ENCODE measurements around the gene NPY1R.

NPY1R gene

DNA sequence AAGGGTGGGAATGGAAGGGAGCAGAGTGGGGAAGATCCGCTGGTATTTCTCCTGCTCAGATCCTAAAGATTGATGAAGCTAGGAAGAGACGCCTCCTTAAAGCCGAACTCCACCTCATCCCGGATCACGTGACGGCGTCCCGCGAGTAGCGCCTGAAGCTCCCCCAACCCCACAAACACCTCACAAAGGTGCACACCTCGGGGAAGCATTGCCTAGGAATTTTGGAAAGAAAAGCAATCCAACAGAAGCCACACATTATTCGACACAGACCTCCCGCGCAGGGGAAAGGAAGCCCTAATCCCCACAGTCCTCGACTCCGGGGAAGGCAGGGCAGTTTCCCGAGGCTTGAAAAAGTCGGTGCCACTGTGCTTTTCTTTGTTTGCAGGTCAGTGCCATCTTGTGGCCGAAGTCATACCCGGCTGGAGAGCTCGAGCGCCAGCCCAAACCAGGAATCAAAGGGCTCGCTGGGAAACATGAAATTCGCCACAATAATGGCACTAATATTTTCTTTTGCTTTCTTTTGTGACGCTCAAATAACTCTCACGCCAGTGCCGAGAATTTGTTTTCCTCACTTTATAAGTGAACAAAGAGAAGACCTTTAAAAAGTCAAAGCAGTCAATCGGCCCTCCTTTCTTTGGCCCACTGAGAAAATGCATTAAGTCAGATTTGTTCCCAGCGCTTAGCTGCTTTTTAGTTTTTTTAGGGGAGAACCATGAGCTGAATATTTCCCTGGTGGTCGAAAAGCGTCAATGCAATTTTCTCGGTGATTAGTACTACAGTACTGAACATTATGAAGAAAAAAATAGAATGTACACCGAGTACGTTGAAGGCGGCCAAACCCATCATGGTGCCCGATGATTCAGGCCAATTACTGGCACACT is at the start of gene NPY1R:
Gene NPY1R (minus strand): TSS at position 71 of the 881 bp plus-strand sequence. CDS start 6,042 bp downstream, outside the sequence.
- DNase-seq = peak; percentile 28 to 57

DNA sequence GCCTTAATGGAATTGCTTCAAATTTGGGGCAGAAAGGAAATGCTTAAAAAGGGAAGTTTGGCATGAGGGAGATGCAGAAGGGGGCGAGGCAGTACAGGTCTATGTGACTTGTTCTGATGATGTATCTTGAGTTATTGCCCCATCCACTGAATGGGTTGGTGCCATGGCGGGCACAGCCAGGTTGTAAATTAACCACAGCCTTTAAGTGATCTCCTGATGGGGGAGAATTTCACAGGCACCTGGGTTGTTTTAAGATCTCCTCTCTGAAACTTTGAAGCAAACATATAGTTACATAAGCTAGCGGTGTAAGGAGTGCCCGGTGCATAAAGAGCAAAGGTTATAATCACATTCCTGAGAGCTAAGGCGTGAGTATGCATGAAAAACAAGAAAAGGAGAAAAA is 48.3 kb upstream of the NPY1R start:
- no peak for DNase-seq

DNA sequence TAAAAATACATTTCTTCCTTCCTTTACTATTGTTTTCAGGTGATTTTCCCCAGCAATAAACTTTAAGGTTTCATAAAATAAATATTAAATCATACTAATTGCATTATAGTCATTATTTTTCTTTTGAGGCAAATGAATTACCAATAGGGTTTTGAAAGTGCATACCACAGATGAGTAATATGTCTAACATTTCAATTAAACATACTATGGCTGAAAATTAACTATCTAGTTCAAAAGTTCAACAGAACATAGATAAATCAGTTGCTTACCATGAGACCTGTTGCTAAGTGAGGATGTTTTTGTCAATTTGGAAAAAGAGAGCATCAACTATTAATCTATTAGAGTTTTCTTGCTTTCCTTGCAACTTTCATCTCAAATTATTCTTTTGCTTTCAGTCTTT is 46.3 kb upstream of the NPY1R start:
- no peak for DNase-seq

DNA sequence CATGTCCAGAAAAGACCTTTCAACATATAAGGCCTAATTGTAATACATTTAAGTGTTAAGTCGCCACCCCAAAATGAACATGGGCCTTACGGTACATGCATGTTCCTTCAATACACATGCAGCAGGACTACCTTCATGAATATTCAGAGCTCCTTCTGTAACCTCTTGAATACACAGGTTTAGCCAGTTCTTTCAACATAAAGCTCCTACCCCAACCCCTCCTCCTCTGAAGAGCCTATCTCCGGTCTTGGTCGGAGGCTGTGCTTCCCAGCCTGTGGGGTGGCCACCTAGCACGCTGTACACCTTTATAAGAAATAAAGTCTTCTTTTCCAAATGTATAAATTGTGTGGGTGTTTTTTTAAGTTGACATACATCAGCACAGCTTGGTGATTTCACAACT is 39.6 kb upstream of the NPY1R start:
- no peak for DNase-seq

DNA sequence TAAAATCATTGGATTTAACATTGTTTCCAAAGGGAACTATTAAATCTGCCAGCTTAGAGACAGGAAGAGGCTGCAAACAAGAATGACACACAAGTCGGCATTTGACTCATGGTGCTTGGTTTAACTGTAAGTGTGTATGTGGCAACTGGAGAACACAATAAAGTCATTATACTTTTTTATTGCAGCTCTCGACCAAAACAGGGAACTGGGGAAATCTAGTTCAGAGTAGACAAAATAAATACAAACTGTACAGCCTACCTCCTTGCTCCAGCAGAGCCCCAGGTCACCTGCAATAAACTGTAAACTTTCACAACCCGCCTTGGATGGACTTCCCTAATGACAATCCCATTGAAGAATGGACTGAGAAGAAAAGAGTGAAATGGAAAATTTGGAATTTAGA is 35.3 kb upstream of the NPY1R start:
- no peak for DNase-seq

DNA sequence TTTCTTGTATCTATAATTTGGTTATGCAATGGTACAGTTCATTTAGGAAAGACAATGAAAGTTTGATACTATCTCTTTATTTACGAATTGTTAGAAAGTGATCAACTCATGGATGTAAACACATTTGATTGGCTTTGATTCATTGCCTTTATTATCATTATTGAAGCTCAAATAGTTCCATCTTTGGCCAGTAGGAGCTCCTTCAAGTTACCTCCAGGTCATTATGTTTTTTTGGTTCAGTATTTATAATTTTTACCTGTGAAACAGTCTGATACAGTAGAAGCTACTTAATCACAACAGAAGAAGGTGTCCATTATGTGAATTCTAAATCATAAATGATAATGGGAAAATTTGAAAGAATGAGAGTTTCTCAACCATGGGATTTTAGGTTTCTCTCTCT is 23.7 kb upstream of the NPY1R start:
- DNase-seq = no peak

DNA sequence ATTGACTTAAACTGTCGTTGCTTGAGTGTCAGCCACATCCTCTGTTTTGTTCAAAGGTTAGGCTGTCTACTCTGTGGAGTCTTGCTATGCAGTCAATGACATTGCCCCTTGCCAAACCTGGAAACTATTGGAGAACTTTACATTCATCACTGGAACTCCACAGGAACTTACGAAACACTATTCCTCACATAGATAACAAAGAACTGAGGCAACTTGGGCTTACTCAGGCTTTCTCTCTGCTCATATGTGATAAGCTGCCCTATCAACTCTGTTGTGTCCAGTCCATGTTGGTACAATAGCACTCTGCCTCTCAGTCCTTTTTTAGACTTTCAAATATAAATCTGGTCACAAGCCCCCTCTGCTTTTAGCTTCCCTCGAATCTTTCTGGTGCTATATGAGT is 20.7 kb upstream of the NPY1R start:
- no peak for DNase-seq

DNA sequence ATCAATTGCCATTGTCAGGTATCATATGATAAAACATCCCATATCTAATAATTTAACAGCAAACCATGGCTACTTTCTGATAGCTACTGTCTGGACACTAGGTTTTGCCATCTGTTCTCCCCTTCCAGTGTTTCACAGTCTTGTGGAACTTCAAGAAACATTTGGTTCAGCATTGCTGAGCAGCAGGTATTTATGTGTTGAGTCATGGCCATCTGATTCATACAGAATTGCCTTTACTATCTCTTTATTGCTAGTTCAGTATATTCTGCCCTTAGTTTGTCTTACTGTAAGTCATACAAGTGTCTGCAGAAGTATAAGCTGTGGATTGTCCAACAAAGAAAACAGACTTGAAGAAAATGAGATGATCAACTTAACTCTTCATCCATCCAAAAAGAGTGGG is 18.3 kb upstream of the NPY1R start:
- DNase-seq = no peak

DNA sequence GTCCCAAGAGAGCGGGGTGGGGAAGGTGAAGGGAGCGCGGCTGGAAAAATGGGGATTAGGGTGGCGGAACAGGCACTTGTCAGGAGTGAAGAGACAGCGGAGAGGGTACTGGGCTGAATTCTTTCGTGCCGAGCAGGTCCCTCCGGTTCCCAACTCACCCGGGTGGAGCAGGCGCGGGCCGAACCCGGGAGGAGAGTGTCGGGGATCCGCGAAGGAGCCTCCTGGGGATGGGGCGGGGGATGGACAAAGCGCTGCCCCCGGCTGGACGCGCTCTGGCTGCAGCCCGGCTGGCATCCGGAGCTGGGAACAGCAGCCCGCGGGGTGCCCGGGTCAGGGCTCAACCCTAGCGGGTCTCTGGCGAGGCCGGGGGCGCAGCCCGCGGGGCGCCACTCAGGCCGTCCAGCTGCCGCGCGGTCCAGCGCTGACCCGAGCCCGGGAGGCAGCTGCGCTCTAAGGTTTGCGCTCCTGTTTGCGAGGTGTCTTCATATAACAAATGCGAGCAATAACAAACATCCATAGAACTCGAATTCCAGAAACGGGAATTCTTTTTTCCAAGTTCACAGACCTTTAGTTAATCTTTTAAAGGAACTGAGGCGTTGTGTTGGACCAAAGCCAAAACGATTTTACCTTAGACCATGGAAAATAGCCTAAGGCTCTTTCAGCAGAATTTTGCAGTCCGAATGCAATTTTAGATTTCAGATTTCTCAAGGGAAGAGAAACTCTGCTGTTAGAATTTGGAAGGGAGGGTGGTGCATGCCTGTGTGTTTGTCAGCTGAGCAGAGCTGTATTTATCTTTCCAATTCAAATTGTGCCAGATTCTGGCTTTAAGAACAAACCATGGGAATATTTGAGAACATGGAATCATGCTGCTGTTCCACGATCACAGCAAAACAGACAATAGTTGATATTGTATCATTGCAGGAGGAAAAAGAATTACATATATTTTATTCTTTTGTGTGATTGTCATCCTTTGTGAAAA is 12.0 kb upstream of the NPY1R start:
- no peak for DNase-seq

DNA sequence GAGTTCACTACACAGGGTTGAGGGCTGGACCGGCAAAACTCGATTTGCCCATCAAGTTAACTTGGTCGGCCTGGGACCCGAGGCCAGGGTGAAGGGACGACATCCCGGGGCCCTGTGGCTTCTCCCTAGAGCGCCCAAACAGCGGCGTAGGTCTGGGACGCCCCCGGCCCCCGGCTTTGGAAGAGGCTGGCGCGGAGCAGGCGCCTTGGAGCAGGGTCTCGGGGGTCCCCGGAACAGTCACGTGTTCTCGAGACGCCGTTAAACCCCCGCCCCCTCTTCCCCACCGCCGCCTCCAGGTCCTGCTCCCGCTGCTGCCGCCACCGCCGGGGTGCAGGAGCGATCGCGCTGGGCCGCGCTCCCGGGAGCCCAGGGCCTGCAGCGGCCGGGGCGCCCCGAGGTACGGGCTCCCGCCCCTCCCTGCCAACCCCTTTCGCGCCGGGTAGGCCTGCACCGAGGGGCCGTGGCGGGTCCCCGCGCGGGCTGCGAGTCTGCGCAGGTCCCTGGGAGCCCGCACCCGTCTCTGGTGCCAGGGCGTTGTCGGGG is 11.3 kb upstream of the NPY1R start, which contains the start of gene NPY5R:
Gene NPY5R (plus strand): TSS at position 289 of the 543 bp plus-strand sequence. CDS start 6,382 bp downstream, outside the sequence.
- no peak for DNase-seq

DNA sequence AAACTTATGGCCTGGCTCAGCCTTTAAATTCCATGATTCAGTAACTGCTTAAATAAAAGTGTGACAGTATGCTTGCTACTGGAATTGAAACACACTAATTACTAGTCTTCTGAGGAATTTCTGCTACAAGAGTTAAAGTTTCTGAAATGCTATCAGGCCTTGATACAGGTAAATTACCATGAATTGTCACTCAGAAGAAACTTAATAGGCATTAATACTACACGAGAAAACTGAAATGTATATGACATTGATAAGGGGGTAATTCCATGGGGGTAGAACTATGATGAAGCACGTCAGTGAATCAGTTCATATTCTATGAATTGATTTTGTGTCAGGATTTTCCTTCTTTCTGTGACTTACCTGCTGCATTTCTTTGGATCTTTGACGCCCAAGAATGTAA is 3.0 kb upstream of the NPY1R start:
- DNase-seq = no peak

DNA sequence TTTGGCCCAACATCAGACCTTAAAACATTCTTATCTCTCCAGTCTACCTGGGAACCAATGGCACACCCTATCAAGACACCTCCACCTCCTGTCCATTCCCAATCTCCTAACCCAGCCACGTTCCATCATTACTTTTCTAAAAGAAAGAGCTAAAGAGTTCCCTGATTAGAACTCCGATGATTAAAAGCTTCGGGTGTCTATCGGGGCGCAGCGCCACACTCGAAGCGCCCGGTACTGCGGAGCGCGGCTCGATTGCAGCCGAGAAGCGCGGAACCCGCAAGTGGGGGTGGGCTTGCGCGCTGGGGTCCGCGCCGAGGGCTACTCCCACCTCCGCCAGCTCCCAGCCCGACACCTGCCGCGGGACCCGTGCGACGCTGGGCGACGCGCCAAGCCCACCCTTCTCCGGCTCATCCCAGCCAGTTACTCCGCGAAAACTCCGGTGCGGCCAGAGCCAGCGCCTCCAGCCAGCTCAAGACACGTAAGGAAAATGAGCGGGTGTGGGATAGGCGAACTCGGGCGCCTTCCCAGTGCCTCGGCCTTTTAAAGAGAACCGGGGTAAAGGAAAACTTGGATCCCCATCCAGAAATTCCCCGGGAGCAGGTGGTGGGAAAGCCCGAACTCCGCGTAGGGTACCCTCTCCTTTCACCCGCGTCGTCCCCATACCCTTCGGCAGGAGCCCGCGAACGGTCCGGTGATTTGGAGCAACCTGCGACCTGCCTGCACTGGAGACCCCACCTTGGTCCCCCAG is 593 bp downstream of the NPY1R start:
- peak; percentile 4 to 7 for DNase-seq

DNA sequence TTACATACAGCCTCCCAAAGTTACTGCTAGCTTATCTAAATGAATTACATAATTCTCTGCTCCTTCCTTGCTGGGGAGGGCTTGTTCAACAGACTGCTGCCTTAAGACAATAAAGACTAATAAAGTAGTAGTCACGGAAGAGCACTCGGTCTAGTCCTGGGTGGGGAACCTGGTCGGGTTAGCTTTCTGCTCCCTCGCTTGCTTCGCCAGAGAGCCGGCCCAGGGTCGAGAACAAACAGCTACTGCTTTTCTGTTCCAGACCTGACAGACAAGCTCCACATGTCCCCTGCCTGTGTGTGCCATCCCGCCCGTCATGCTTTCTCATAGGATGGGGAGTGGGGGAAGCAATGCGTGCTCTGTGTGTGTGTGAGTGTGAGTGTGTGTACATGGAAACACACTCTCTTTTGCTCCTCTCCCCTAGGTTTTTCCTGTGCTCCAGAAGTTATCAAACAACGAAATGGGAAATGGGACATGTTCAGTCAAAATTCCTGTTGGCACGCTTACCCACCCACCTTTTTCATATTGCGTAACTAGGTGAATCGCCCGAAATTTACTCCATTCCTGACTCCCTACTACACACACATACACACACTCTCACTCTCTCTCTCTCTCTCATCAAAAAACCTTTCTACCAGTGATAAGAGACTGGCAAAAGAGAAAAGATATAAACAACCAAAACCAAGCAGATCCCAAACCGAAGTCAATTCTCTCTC is 1.3 kb downstream of the NPY1R start:
- DNase-seq = no peak

DNA sequence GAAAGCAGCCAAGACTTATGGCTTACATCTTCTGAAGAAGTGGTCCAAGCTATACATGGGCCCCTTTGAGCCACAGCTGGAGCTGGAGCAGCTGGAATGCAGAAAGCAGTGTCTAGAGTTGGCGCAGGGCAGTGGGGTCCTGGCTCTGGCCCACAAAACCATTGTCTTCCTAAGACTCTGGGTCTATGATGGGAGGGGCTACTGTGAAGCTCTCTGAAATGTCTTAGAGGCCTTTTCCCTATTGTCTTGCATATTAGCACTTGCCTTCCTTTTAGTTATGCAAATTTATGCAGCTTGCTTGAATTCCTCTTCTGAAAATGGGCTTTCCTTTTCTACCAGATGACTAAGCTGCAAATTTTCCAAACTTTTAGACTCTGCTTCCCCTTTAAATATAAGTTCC is 15.3 kb downstream of the NPY1R start:
- no peak for DNase-seq

DNA sequence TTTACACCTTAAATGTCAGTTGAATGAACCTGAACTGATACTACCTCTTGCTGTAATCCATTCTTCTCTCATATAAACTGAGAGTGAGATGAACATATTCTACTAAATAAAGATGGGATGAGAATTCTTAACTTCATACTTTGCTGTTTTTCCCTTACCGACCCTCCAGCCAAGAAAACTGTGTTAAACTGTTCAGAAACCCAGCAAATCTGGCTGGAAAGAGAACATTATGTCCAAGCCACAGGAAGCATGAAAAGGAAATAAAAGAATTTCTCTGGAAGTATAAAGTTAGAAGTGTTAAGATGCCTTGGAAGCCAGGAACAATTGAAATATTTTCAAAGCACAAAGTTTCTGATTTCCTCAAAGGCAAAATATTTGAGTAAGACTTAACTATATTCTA is 22.9 kb downstream of the NPY1R start:
- no peak for DNase-seq

DNA sequence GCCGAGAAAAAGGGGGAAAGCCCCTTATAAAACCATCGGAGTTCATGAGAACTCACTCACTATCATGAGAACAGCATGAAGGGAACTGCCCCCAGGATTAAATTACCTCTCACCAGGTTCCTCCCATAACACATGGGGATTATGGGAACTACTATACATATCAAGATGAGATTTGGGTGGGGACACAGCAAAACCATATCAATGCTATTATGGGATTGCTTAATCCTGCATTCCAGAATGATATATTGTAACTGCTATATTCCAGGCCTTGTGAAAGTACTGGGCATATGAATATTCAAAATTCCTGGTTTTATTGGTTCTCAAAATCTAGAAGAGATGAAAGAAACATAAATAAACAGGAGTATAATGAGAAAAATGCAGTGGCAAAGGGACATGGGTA is 29.3 kb downstream of the NPY1R start:
- no peak for DNase-seq

DNA sequence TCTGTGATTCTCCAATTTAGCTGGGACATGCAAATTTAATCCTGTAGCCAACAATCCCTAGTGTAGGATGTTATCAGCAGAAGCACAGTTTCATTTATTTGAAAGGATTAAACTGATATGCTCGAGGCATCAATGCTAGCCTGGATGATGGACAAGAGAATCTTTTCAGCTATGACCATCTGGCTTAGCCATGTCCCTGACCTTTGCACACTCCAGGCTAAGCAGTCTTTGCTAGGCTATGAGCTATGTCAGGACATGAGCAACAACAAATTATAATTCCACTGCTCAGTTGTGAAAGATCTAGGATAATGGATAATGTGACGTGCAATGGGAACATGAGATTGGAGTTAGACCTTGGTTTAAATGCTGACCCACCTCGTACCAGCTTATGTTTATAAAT is 32.0 kb downstream of the NPY1R start:
- DNase-seq = no peak

DNA sequence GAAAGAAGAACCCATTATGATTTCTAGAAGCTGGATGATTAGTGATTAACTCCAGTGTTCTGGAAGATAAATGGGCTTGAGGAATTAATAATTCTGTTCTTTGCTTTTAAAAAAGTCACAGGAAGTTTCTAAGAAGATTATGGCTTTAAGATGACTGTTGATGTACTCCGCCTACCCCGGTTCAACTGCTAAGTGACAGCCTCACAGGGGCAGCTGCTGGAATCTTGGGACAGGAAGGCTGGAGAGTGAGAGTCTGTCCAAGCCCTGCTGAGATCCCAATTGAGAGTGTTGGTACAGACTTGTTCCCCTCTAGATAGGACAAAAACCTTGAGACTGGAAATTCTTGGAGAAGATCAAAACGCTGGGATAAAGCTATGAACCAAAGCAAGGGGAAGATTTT is 37.3 kb downstream of the NPY1R start:
- no peak for DNase-seq

DNA sequence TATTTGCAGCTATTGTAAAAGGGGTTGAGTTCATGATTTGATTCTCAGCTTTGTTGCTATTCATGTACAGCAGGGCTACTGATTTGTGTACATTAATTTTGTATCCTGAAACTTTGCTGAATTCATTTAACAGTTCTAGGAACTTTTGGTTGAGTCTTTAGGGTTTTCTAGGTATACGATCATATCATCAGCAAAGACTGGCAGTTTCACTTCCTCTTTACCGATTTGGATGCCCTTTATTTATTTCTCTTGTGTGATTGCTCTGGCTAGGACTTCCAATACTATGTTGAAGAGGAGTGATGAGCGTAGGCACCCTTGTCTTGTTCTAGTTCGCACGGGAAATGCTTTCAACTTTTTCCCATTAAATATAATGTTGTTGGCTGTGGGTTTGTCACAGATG is 48.1 kb downstream of the NPY1R start:
- DNase-seq = no peak

DNA sequence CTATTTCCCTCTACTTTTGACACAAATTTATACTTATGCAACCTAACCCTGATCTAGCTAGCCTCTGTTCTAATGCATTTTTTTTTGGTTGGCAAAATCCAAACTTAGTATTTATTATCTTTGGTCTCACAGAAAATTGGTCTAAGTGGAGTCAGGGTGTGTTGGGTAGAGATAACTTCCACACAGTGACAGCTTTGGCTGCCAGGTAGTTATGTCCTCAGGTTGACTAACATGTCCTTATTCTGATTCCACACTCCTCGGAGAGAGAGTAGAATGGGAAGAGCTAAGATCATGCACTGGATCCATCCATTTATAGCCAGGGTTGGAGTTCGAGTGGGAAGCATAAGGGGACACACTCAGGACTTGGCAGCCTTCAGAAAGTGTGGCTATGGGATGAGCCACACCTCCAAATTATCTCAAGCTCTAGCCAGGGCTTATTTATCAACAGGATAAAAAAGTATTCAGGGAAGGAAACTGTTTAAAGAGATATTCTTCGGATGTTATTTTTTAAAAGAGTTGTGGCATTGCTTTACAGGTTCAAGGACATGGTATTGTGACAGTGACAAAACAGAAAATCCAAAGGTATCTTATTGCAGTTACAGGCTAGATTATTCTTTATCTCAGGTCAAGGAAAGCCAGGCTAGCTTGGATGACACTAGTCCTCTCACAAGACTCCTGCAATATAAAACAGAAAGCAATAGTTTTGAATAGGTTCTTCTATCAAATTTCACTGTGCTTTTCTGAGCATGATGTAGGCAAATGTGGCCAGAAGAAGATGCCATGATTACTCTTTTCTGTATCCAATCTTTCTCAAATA is 51.5 kb downstream of the NPY1R start:
- DNase-seq = no peak

DNA sequence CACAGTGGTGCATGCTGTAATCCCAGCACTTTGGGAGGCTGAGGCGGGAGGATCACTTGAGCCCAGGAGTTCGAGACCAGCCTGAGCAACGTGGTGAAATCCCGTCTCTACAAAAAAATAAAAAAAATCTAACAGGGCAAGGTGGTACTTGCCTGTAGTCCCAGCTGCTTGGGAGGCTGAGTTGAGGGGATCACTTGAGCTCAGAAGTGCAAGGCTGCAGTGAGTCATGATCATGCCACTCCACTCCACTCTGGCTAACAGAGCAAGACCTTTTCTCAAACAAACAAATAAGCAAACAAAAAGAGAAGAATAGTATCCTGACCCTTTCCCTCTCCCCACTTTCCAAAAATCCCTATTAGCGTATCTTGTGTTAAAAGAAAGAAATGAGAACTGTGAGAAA is 52.7 kb downstream of the NPY1R start:
- no peak for DNase-seq
